DND-41 (cell line): ENCODE data around the gene KPNA1.

Experiments used
- CTCF ChIP-seq: IDR thresholded peaks from 2 replicates; pipeline ENCODE4 v1.5.1; 2012; ENCODE audit warnings: borderline replicate concordance, low read length, moderate library complexity, mild to moderate bottlenecking; ENCODE audit not compliant: poor library complexity, severe bottlenecking; ENCODE audit errors: extremely low read depth
- EZH2 ChIP-seq: IDR thresholded peaks from 3 replicates; pipeline ENCODE4 v1.6.1; 2012; ENCODE audit warnings: borderline replicate concordance, low read depth, mild to moderate bottlenecking, moderate library complexity, low read length, inconsistent platforms; ENCODE audit not compliant: severe bottlenecking

GRCh38 chr3:122410111-122410510 is 104.6 kb downstream of the KPNA1 start:
- TF ChIP-seq CTCF = no peak
- TF ChIP-seq EZH2 = no peak
